Lung (tissue), 12 donors: ENCODE data around the gene VGLL4. TPM values are rescaled to one million over a fixed set of nuclear protein-coding genes. Genes with fewer than 3 reads are reported as not detected.

Experiments
- ATAC-seq: fragments of 200-7000 bp; cut with Tn5 transposase; one replicate; pipeline ENCODE4 v1.9.1; 2020; ENCODE audit warnings: moderate number of reproducible peaks; ENCODE audit not compliant: insufficient read depth, low FRiP score
- DNase-seq, 3 donors: peaks; one replicate each; pipeline ENCODE4 v3.0.0-alpha.2; 2013 to 2017
- H3K27ac ChIP-seq, 2 donors: one replicate each; pipeline ENCODE4 v1.5.1; 2013; ENCODE audit warnings: mild to moderate bottlenecking in 2 of 2, moderate library complexity in 2 of 2, control low read depth in 1 of 2, inconsistent platforms in 1 of 2, low read depth in 1 of 2, low read length in 1 of 2
- H3K27me3 ChIP-seq, 3 donors: one replicate each; pipeline ENCODE4 v1.5.1; 2013; ENCODE audit warnings: low read length in 2 of 3; ENCODE audit not compliant: control insufficient read depth in 3 of 3, insufficient read depth in 3 of 3
- H3K36me3 ChIP-seq, 4 donors: one replicate each; pipeline ENCODE4 v1.5.1; 2013; ENCODE audit warnings: low read length in 4 of 4, mild to moderate bottlenecking in 1 of 4, moderate library complexity in 1 of 4; ENCODE audit not compliant: control insufficient read depth in 4 of 4, insufficient read depth in 4 of 4
- H3K4me1 ChIP-seq, 5 donors: one replicate each; pipeline ENCODE4 v1.5.1; 2013; ENCODE audit warnings: low read length in 5 of 5, mild to moderate bottlenecking in 2 of 5, moderate library complexity in 1 of 5; ENCODE audit not compliant: control insufficient read depth in 5 of 5, insufficient read depth in 5 of 5
- H3K4me3 ChIP-seq: one replicate; pipeline ENCODE4 v1.5.1; 2013; ENCODE audit warnings: mild to moderate bottlenecking, control low read depth, moderate library complexity
- H3K9ac ChIP-seq, 2 donors: one replicate each; pipeline ENCODE4 v1.5.1; 2013; ENCODE audit warnings: low read length in 2 of 2, control low read depth in 1 of 2; ENCODE audit not compliant: insufficient read depth in 1 of 2
- H3K9me3 ChIP-seq, 4 donors: one replicate each; pipeline ENCODE4 v1.5.1; 2013; ENCODE audit warnings: low read length in 3 of 4, mild to moderate bottlenecking in 1 of 4, moderate library complexity in 1 of 4; ENCODE audit not compliant: control insufficient read depth in 4 of 4, insufficient read depth in 3 of 4
- WGBS, 2 donors: extraction: QIAGEN DNeasy Blood & Tissue Kit; methylation state at CpG; one replicate each; pipeline ENCODE4 v1.1.7; 2013; 5-methylcytosine and 5-hydroxymethylcytosine counted together
- polyA plus RNA-seq, 2 donors: library from polyadenylated mRNA; stranded (reverse); fragments of 200-250 nt; gene quantifications; one replicate each; pipeline ENCODE4 v1.2.1, GENCODE V29; 2013
- total RNA-seq, 2 donors: library from RNA; depleted of rRNA in 1 of 2; stranded (reverse); fragments of >200 nt in 1 of 2; gene quantifications; one replicate each; pipeline ENCODE4 v1.2.1, GENCODE V29; 2014 to 2021
- TF ChIP-seq, protein P1 (sequence below): IDR thresholded peaks from 2 replicates; pipeline ENCODE4 v1.5.1; 2012; ENCODE audit warnings: mild to moderate bottlenecking; ENCODE audit errors: control extremely low read depth, extremely low read depth
- donor health status: control.
- donor health status: control.
- donor health status: Bipolar disorder and iron deficiency.
- donor health status: healthy.
- donor health status: DM: yes; HTN: yes; CAD: no.

The VGLL4 gene
- total and polyA plus RNA-seq, 4 donors, result 30.5 to 94.1 (median 39.3) TPM

DNA sequence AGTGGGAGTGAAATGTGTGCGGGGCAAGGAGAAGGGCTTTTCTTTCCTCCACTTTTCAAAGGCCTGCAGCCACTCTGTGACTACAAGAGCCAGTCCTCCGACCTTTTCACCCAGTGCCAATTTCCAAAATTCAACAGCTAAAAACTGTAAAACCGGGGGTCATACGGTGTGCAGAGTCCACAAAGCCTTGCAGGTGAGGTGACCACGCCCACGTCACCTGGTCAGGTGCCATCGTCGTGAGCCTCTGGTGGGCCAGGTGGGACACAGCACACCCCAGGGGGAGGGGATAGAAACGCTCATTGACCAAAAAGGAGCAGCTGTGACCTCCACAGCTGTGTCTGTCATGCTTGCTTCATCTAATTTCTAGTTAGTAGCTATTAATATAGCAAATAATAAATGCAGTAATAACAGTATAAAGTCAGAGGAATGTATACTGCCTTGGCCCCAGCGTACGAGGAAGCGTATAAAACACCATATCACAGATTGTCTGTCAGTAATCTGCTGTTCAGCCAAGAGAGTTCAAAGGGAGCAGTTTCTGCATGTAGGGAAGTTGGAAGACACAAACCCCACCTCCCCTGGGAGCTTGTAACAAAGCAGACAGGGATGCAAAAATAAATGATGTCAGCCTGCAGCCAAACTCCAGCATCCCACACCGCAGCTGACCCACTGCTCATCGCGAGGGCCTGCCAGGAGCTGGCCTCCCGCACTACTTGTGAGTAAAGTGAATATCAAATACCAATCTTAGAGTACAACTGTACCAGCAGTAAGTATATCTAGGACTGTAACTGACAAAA lies 86.7 kb downstream of the VGLL4 start:
- WGBS, 2 donors, result 78 to 83% methylated on average over 16 of the region's 16 CpGs
- H3K27ac ChIP-seq, result no peak overlapping the region
- H3K9me3 ChIP-seq, result no peaks in the 10 kb centered on the region
- H3K36me3 ChIP-seq, result peaks cover 0 to 29% (median 21%) of the 10 kb centered on the region in 4 donors
- no peak for ATAC-seq
- no peaks in the 10 kb centered on the region for H3K27me3 ChIP-seq
- TF ChIP-seq, protein P1, sequence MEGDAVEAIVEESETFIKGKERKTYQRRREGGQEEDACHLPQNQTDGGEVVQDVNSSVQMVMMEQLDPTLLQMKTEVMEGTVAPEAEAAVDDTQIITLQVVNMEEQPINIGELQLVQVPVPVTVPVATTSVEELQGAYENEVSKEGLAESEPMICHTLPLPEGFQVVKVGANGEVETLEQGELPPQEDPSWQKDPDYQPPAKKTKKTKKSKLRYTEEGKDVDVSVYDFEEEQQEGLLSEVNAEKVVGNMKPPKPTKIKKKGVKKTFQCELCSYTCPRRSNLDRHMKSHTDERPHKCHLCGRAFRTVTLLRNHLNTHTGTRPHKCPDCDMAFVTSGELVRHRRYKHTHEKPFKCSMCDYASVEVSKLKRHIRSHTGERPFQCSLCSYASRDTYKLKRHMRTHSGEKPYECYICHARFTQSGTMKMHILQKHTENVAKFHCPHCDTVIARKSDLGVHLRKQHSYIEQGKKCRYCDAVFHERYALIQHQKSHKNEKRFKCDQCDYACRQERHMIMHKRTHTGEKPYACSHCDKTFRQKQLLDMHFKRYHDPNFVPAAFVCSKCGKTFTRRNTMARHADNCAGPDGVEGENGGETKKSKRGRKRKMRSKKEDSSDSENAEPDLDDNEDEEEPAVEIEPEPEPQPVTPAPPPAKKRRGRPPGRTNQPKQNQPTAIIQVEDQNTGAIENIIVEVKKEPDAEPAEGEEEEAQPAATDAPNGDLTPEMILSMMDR, result no peak
- H3K4me3 ChIP-seq, result no peak overlapping the region
- DNase-seq, result peak; percentile 48 to 81 (median 67)
- H3K9ac ChIP-seq, result no peak overlapping the region
- peaks cover 7 to 51% (median 17%) of the 10 kb centered on the region in 5 donors for H3K4me1 ChIP-seq

DNA sequence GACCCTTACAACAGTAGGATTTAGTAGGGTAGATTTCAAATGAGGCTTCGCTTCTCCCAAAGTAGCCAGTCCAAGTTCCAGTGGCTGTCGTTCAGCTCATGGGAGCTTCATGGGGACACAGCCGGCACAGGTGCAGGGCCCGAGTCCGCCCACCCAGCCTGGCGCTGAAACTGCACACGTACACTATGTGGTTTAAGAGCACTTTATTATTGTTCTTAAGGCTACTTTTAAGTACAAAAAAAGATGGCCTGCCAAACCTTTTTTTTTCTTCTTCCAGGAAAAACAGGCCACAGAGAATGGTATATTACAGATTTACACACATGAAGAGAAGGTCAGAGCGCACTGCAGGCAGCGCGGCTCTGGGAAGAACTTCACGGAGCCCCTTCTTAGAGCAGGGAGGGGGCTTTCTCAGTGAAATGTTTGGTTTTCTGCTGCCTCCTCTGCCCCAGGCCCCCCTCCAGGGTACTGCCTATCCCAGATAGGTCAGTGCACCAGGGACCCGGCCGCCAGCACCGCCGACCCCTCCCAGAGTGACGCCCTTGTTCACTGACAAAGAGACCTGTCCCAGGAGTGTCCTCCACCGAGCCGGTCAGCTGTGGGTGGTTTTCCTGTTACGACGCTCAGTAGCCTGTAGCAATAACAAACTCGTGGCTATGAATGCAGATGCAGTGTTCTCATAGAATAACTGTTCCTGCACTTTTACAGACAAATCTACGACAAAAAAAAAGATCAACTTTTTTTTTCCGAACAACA lies 87.7 kb downstream of the VGLL4 start:
- H3K4me3 ChIP-seq, result no peak overlapping the region
- 74 to 77% methylated on average over 23 of the region's 23 CpGs for WGBS, 2 donors
- H3K9me3 ChIP-seq, result no peaks in the 10 kb centered on the region
- peak overlapping the region in 1 of 2 donors; percentile 21 for H3K27ac ChIP-seq
- peaks cover 7 to 42% (median 17%) of the 10 kb centered on the region in 5 donors for H3K4me1 ChIP-seq
- H3K27me3 ChIP-seq, result no peaks in the 10 kb centered on the region
- DNase-seq, result no peak
- ATAC-seq, result no peak
- TF ChIP-seq, protein P1, result no peak
- no peak overlapping the region for H3K9ac ChIP-seq
- peaks cover 0 to 25% (median 21%) of the 10 kb centered on the region in 4 donors for H3K36me3 ChIP-seq

GRCh38 chr3:11555211-11555782 lies 88.4 kb downstream of the VGLL4 start:
- no peak overlapping the region for H3K4me3 ChIP-seq
- ATAC-seq, result no peak
- peaks cover 0 to 25% (median 21%) of the 10 kb centered on the region in 4 donors for H3K36me3 ChIP-seq
- DNase-seq, result no peak
- TF ChIP-seq, protein P1, result no peak
- H3K4me1 ChIP-seq, result peaks cover 6 to 35% (median 17%) of the 10 kb centered on the region in 5 donors
- H3K27ac ChIP-seq, result peak overlapping the region in 1 of 2 donors; percentile 55
- 88 to 92% methylated on average over 13 of the region's 13 CpGs for WGBS, 2 donors
- no peaks in the 10 kb centered on the region for H3K27me3 ChIP-seq
- H3K9me3 ChIP-seq, result no peaks in the 10 kb centered on the region
- H3K9ac ChIP-seq, result no peak overlapping the region
